ENCODE measurements around the gene TBC1D24.

DNA sequence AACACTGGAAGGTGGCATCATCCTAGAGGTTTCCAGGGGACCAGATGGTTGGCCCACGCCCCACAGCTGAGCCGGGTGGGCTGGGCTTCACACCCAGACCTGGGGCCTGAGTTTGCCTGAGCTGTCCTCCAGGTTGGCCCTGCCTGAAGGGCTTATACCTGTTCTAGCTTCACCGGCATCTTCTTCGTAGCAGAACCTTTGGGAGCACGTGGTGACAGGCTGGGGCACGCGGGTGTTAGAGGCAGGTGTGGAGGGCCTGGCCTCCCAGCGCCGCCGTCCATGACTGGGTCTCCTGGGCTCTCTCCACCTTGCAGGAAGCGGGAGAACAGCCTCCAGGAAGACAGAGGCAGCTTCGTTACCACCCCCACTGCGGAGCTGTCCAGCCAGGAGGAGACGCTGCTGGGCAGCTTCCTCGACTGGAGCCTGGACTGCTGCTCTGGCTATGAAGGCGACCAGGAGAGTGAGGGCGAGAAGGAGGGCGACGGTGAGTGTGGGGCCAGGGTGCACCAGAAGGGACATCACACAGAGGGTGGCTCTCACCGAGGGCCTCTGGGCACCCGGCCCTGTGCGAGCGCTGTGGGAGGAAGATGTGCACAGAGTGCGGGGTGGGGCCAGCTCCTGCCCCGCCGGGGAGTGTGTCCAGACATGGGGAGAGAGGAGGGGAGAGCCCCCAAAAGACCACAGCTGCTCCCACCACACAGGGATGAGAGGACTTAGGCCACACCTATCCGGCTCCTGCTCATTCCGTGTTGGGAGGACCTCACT is 19.7 kb upstream of the TBC1D24 start:
- TF ChIP-seq, protein P1, sequence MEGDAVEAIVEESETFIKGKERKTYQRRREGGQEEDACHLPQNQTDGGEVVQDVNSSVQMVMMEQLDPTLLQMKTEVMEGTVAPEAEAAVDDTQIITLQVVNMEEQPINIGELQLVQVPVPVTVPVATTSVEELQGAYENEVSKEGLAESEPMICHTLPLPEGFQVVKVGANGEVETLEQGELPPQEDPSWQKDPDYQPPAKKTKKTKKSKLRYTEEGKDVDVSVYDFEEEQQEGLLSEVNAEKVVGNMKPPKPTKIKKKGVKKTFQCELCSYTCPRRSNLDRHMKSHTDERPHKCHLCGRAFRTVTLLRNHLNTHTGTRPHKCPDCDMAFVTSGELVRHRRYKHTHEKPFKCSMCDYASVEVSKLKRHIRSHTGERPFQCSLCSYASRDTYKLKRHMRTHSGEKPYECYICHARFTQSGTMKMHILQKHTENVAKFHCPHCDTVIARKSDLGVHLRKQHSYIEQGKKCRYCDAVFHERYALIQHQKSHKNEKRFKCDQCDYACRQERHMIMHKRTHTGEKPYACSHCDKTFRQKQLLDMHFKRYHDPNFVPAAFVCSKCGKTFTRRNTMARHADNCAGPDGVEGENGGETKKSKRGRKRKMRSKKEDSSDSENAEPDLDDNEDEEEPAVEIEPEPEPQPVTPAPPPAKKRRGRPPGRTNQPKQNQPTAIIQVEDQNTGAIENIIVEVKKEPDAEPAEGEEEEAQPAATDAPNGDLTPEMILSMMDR (IDR thresholded peaks at IDR 0.05; ENCODE audit: low read length) = no peak
- TF ChIP-seq EZH2phosphoT487 (IDR thresholded peaks at IDR 0.05; ENCODE audit: low read length) (no peak), EZH2 (optimal IDR thresholded peaks at IDR 0.05; ENCODE audit: low read depth, low read length) (no peak)

Data from MM.1S (cell line).